Mesenteric fat pad (tissue), 1 donor: Measurements from ENCODE around the gene PHF21A. TPM values are rescaled to one million over a fixed set of nuclear protein-coding genes. Genes with fewer than 3 reads are reported as not detected.

Experiments
- DNase-seq: peaks from one replicate; pipeline ENCODE4 v3.0.0-alpha.2; 2020; ENCODE audit warnings: low spot score
- total RNA-seq: library from RNA; stranded (reverse); fragmentation: NEBNext Ultra II Directional; extraction: Animal tissue kit (Norgen Biotek cat#: 25700); gene quantifications from one replicate; pipeline ENCODE4 v1.2.1, GENCODE V29; 2021
- donor health status: DM: yes; HTN: yes; CAD: no.

PHF21A gene
- total RNA-seq, 1 donor from 2014 or later, result 44.8 TPM

GRCh38 chr11:45886816-45887520, 234.3 kb downstream of the PHF21A start:
- DNase-seq, result no peak

GRCh38 chr11:45885921-45886721, 235.1 kb downstream of the PHF21A start:
- DNase-seq, result no peak

- DNase-seq, result no peak
Observed at GRCh38 chr11:45885274-45885920, 235.9 kb downstream of the PHF21A start, which contains the start of gene MAPK8IP1. Gene MAPK8IP1, plus strand, starts transcription at chr11:45885651. Its CDS starts 170 bp downstream, at chr11:45885821.

GRCh38 chr11:45884596-45885185, 236.6 kb downstream of the PHF21A start:
- no peak for DNase-seq

Other genes starting within 250 kb of the PHF21A start
- gene MAPK8IP1, start 235.8 kb downstream of the PHF21A start, total RNA-seq, result 4.2 TPM
- gene FREY1, start 214.2 kb downstream of the PHF21A start, total RNA-seq, result 1.4 TPM
- 21.5 TPM for gene PEX16, start 203.6 kb downstream of the PHF21A start, total RNA-seq
- gene LARGE2, start 198.8 kb downstream of the PHF21A start, total RNA-seq, result not detected
- 8.4 TPM for gene CREB3L1, start 156.2 kb upstream of the PHF21A start, total RNA-seq
- 54.3 TPM for gene DGKZ, start 226.0 kb upstream of the PHF21A start, total RNA-seq